AG04450 (cell line): ENCODE results near the gene KCNQ2. TPM values are rescaled to one million over a fixed set of nuclear protein-coding genes. Genes with fewer than 3 reads are reported as not detected.

Source experiments
- CTCF ChIA-PET: fragments of 300-600, 350-600 bp; formaldehyde crosslinking; extraction: SDS; loops from one replicate; lab custom pipeline; 2022; ENCODE audit warnings: antibody characterized with exemption, inconsistent platforms; lab: Charles Lee
- POLR2A ChIA-PET: fragments of 350-600 bp; formaldehyde crosslinking; extraction: SDS; loops from one replicate; lab custom pipeline; 2021; ENCODE audit warnings: antibody characterized with exemption, inconsistent platforms; lab: Yijun Ruan, JAX
- DNase-seq: peaks from one replicate; pipeline ENCODE4 v3.0.0-alpha.2; 2011; ENCODE audit warnings: low read depth, low spot score
- H3K27ac ChIP-seq: one replicate; pipeline ENCODE4 v1.5.1; 2012; ENCODE audit warnings: low read depth, low read length, control low read depth
- H3K27me3 ChIP-seq: one replicate; pipeline ENCODE4 v1.6.0; 2012; ENCODE audit warnings: low read length; ENCODE audit not compliant: control insufficient read depth, insufficient read depth
- H3K4me3 ChIP-seq: 2 replicates; pipeline ENCODE4 v1.5.1; 2011; ENCODE audit warnings: mild to moderate bottlenecking, low read depth, low read length, control low read depth
- H3K9me3 ChIP-seq: 2 replicates; pipeline ENCODE4 v1.5.1; 2012; ENCODE audit warnings: low read length; ENCODE audit not compliant: control insufficient read depth, insufficient read depth
- CTCF ChIP-seq: IDR thresholded peaks from 2 replicates; pipeline ENCODE4 v1.5.1; 2011; ENCODE audit warnings: low read depth, low read length, control low read depth, inconsistent platforms
- polyA plus RNA-seq: library from polyadenylated mRNA; depleted of rRNA; stranded (reverse); fragments of >200 nt; gene quantifications from 2 replicates; pipeline ENCODE4 v1.2.3, GENCODE V29; 2011

Gene KCNQ2
- polyA plus RNA-seq, 1 experiment = not detected

- H3K27ac ChIP-seq = no peak within 1 kb of the TSS
Measured at GRCh38 chr20:63498960-63499337, 26.5 kb upstream of the KCNQ2 start, which contains the start of gene EEF1A2. Gene EEF1A2, minus strand, starts transcription at chr20:63499083. Its CDS starts 1,320 bp downstream, at chr20:63497763.

GRCh38 chr20:63497946-63498935 lies 25.8 kb upstream of the KCNQ2 start:
- ChIA-PET CTCF (no interaction called here), POLR2A (no interaction called here)
- H3K27ac ChIP-seq = no peak overlapping the region
- DNase-seq = no peak
- H3K9me3 ChIP-seq = no peaks in the 10 kb centered on the region; the same call in 1 of the 2 replicates
- TF ChIP-seq CTCF = no peak
- no peak overlapping the region for H3K4me3 ChIP-seq
- peaks cover 34% of the 10 kb centered on the region for H3K27me3 ChIP-seq

More at GRCh38 chr20:63498960-63499337, 26.5 kb upstream of the KCNQ2 start, which contains the start of gene EEF1A2:
- Histone ChIP-seq H3K9me3 (no peaks in the 10 kb centered on the region; the same call in 1 of the 2 replicates), H3K27me3 (peaks cover 38% of the 10 kb centered on the region), H3K4me3 (peak within 1 kb of the TSS; percentile 25; the same call in 1 of the 2 replicates)
- CTCF ChIA-PET = no interaction called here
- POLR2A ChIA-PET = no interaction called here
- DNase-seq = no peak
- no peak for TF ChIP-seq CTCF

- no peak overlapping the region for H3K4me3 ChIP-seq
- H3K9me3 ChIP-seq = no peaks in the 10 kb centered on the region; the same call in 1 of the 2 replicates
- H3K27ac ChIP-seq = no peak overlapping the region
- H3K27me3 ChIP-seq = peaks cover 28% of the 10 kb centered on the region
- CTCF ChIA-PET = interaction anchor here (1.3 to 2.2 kb wide), 3 partner anchors 11 to 476 kb away, joined by 6 to 11 read pairs (median 6); no protein-coding TSS in a partner anchor
- TF ChIP-seq CTCF = no peak
- POLR2A ChIA-PET = interaction anchor here (1.2 kb wide), 1 partner anchor 23 kb away, joined by 8 read pairs; the partner anchor contains the start of gene PPDPF
- DNase-seq = no peak
Measured at GRCh38 chr20:63497138-63497945, 24.9 kb upstream of the KCNQ2 start.

- POLR2A ChIA-PET = interaction anchor here (1.2 kb wide), 1 partner anchor 24 kb away, joined by 8 read pairs; the partner anchor contains the start of gene PPDPF
- no peak for TF ChIP-seq CTCF
- H3K9me3 ChIP-seq = no peaks in the 10 kb centered on the region; the same call in 1 of the 2 replicates
- H3K27ac ChIP-seq = no peak overlapping the region
- no peak overlapping the region for H3K4me3 ChIP-seq
- peaks cover 23% of the 10 kb centered on the region for H3K27me3 ChIP-seq
- CTCF ChIA-PET = interaction anchor here (0.6 to 2.2 kb wide), 17 partner anchors 11 to 793 kb away, joined by 3 to 11 read pairs (median 4); partner anchors contain the start of gene PPDPF
- no peak for DNase-seq
Measured at GRCh38 chr20:63496596-63497120, 24.2 kb upstream of the KCNQ2 start.
